Measurements from ENCODE around the gene ABCA3. TPM values are rescaled to one million over a fixed set of nuclear protein-coding genes. Genes with fewer than 3 reads are reported as not detected.

The ABCA3 gene
- total and polyA plus RNA-seq, 2 donors (not counting 1 experiment from before 2014, with no cell fraction given), result 3.1 to 5.1 TPM

DNA sequence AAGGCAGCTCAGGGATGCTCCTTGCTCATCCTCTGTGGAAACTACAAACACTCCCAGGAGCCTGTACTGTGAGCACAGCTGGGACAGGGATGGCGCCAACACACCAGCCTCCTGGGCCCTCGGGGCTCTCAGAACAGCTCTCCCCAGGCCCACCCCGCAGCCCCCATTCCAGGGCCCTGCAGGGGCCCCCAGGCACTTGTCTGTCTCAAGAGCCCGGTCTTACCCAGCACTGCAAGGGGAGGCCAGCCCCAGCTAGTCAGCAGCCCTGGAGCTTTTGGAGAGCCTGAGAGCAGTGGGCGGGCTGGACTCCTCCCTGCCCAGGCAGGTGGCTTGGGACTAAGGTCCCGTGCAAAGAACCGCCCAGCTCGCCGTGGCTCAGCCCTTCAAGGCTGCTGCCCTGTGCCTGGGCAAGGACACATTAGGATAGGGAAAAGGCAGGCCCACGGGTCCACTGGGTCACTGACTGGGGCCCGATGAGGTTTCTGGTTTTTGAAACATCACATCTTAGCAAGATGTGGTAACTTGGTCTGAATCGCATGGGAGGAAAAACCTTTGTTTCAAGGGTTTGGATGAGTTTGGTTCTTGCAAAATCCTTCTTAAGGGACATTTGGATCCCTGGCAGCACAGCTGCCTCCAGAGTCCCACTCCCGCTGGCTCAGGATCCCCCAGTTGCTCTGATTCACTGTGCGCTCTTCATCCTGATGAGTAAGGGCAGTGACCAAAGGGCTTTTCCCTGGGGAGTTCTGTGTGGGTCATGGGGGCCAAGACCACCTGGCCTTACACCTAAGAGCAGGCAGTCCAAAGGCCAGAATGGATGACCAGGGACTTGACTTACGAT, 101.5 kb downstream of the ABCA3 start:
- no peaks in the 10 kb centered on the region for H3K79me2 ChIP-seq (ENCODE audit: control insufficient read depth, insufficient read depth, low read length)
- DNase-seq, result no peak
- H3K36me3 ChIP-seq (replicated peaks in 1 of 2; ENCODE audit: control extremely low read depth in 1 of 2, control insufficient read depth in 1 of 2, extremely low read depth in 1 of 2, insufficient read depth in 2 of 2, low read length in 1 of 2), result peaks cover 0 to 34% of the 10 kb centered on the region in 2 experiments
- TF ChIP-seq, protein P1, sequence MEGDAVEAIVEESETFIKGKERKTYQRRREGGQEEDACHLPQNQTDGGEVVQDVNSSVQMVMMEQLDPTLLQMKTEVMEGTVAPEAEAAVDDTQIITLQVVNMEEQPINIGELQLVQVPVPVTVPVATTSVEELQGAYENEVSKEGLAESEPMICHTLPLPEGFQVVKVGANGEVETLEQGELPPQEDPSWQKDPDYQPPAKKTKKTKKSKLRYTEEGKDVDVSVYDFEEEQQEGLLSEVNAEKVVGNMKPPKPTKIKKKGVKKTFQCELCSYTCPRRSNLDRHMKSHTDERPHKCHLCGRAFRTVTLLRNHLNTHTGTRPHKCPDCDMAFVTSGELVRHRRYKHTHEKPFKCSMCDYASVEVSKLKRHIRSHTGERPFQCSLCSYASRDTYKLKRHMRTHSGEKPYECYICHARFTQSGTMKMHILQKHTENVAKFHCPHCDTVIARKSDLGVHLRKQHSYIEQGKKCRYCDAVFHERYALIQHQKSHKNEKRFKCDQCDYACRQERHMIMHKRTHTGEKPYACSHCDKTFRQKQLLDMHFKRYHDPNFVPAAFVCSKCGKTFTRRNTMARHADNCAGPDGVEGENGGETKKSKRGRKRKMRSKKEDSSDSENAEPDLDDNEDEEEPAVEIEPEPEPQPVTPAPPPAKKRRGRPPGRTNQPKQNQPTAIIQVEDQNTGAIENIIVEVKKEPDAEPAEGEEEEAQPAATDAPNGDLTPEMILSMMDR (IDR thresholded peaks at IDR 0.05), result no peak
- TF ChIP-seq EZH2 (IDR thresholded peaks at IDR 0.05; ENCODE audit: borderline replicate concordance, insufficient read depth, low read depth, low read length, poor library complexity, severe bottlenecking), result no peak
- no peak overlapping the region for H3K27ac ChIP-seq (ENCODE audit: low read length in 2 of 2)
- H3K4me1 ChIP-seq (ENCODE audit: control insufficient read depth in 2 of 2, insufficient read depth in 2 of 2, low read length in 2 of 2), result peaks cover 12 to 15% of the 10 kb centered on the region in 2 donors
- peaks cover 10% of the 10 kb centered on the region for H4K20me1 ChIP-seq (ENCODE audit: control insufficient read depth, insufficient read depth, low read length, poor library complexity, severe bottlenecking)
- no peak overlapping the region for H2AFZ ChIP-seq (ENCODE audit: insufficient read depth, low read depth, low read length, poor library complexity, severe bottlenecking)
- peaks cover 0 to 27% (median 11%) of the 10 kb centered on the region in 4 experiments for H3K27me3 ChIP-seq (replicated peaks in 1 of 4; ENCODE audit: control extremely low read depth in 1 of 4, control insufficient read depth in 3 of 4, insufficient read depth in 4 of 4, low read length in 3 of 4)
- intact Hi-C loops (cut with micrococcal nuclease), result no loop called here
- peaks cover 3% of the 10 kb centered on the region for H3K27me3 Mint-ChIP-seq
- no peak overlapping the region for H3K4me3 Mint-ChIP-seq
- ChIA-PET POLR2A (no interaction called here), CTCF (no interaction called here)
- no peak for ATAC-seq (ENCODE audit: low read depth)
- 90% methylated on average over 15 of the region's 15 CpGs for WGBS (ENCODE audit: insufficient coverage)
- H3K4me3 ChIP-seq (ENCODE audit: control extremely low read depth in 1 of 5, extremely low read depth in 1 of 5, insufficient read depth in 1 of 5, low read depth in 2 of 5, low read length in 4 of 5), result no peak overlapping the region
- H3K4me1 Mint-ChIP-seq, result peaks cover 1% of the 10 kb centered on the region
- H3K9me3 Mint-ChIP-seq (ENCODE audit: insufficient read depth), result no peaks in the 10 kb centered on the region
- no peak overlapping the region for H3K27ac Mint-ChIP-seq
- no peak overlapping the region for H3K4me2 ChIP-seq (replicated peaks; ENCODE audit: low read depth, low read length, poor library complexity, severe bottlenecking)
- no peak overlapping the region for H3K9ac ChIP-seq (ENCODE audit: low read length)
- peaks cover 0 to 5% (median 0%) of the 10 kb centered on the region in 3 donors for H3K9me3 ChIP-seq (ENCODE audit: control extremely low read depth in 1 of 3, control insufficient read depth in 2 of 3, insufficient read depth in 1 of 3, low read length in 2 of 3)

- no peak for DNase-seq
Observed at GRCh38 chr16:2238150-2238837, 102.2 kb downstream of the ABCA3 start.

More at GRCh38 chr16:2238150-2238837, 102.2 kb downstream of the ABCA3 start:
- H3K79me2 ChIP-seq (ENCODE audit: control insufficient read depth, insufficient read depth, low read length), result no peaks in the 10 kb centered on the region
- H3K36me3 ChIP-seq (replicated peaks in 1 of 2; ENCODE audit: control extremely low read depth in 1 of 2, control insufficient read depth in 1 of 2, extremely low read depth in 1 of 2, insufficient read depth in 2 of 2, low read length in 1 of 2), result peaks cover 0 to 33% of the 10 kb centered on the region in 2 experiments
- H4K20me1 ChIP-seq (ENCODE audit: control insufficient read depth, insufficient read depth, low read length, poor library complexity, severe bottlenecking), result peaks cover 10% of the 10 kb centered on the region
- TF ChIP-seq, protein P1 (IDR thresholded peaks at IDR 0.05), result no peak
- no peak for TF ChIP-seq EZH2 (IDR thresholded peaks at IDR 0.05; ENCODE audit: borderline replicate concordance, insufficient read depth, low read depth, low read length, poor library complexity, severe bottlenecking)
- H3K27me3 ChIP-seq (replicated peaks in 1 of 4; ENCODE audit: control extremely low read depth in 1 of 4, control insufficient read depth in 3 of 4, insufficient read depth in 4 of 4, low read length in 3 of 4), result peaks cover 0 to 27% (median 11%) of the 10 kb centered on the region in 4 experiments
- intact Hi-C loops (cut with micrococcal nuclease), result no loop called here
- CTCF ChIA-PET, result no interaction called here
- H3K27ac Mint-ChIP-seq, result no peak overlapping the region
- H3K4me3 Mint-ChIP-seq, result no peak overlapping the region
- no peak overlapping the region for H3K27ac ChIP-seq (ENCODE audit: low read length in 2 of 2)
- peaks cover 12 to 15% of the 10 kb centered on the region in 2 donors for H3K4me1 ChIP-seq (ENCODE audit: control insufficient read depth in 2 of 2, insufficient read depth in 2 of 2, low read length in 2 of 2)
- peaks cover 3% of the 10 kb centered on the region for H3K27me3 Mint-ChIP-seq
- H3K4me2 ChIP-seq (replicated peaks; ENCODE audit: low read depth, low read length, poor library complexity, severe bottlenecking), result no peak overlapping the region
- 68% methylated on average over 18 of the region's 18 CpGs for WGBS (ENCODE audit: insufficient coverage)
- no peak overlapping the region for H3K4me3 ChIP-seq (ENCODE audit: control extremely low read depth in 1 of 5, extremely low read depth in 1 of 5, insufficient read depth in 1 of 5, low read depth in 2 of 5, low read length in 4 of 5)
- H2AFZ ChIP-seq (ENCODE audit: insufficient read depth, low read depth, low read length, poor library complexity, severe bottlenecking), result no peak overlapping the region
- H3K9me3 Mint-ChIP-seq (ENCODE audit: insufficient read depth), result no peaks in the 10 kb centered on the region
- H3K4me1 Mint-ChIP-seq, result peaks cover 1% of the 10 kb centered on the region
- POLR2A ChIA-PET, result no interaction called here
- H3K9me3 ChIP-seq (ENCODE audit: control extremely low read depth in 1 of 3, control insufficient read depth in 2 of 3, insufficient read depth in 1 of 3, low read length in 2 of 3), result peaks cover 0 to 5% (median 0%) of the 10 kb centered on the region in 3 donors
- H3K9ac ChIP-seq (ENCODE audit: low read length), result no peak overlapping the region
- ATAC-seq (ENCODE audit: low read depth), result no peak

Measured in B cell (primary cell).